GM19023 (cell line): ENCODE measurements around the gene TRPM5.

Experiments
- ATAC-seq: cut with Tn5 transposase; IDR thresholded peaks from one replicate; pipeline ENCODE4 v1.9.1; 2021; ENCODE audit warnings: mild to moderate bottlenecking, moderate library complexity; ENCODE audit not compliant: unreplicated experiment

TRPM5 gene

GRCh38 chr11:2471048-2471803 is 26.9 kb upstream of the TRPM5 start:
- ATAC-seq: no peak

- no peak for ATAC-seq
These were observed 26.2 kb upstream of the TRPM5 start for GRCh38 chr11:2470495-2470894.

- no peak for ATAC-seq
These were observed 24.3 kb upstream of the TRPM5 start for GRCh38 chr11:2468363-2469235.

- no peak for ATAC-seq
These were observed 23.4 kb upstream of the TRPM5 start for GRCh38 chr11:2467695-2468055.

GRCh38 chr11:2466869-2467694 is 22.8 kb upstream of the TRPM5 start:
- ATAC-seq: no peak

GRCh38 chr11:2466069-2466801 is 21.9 kb upstream of the TRPM5 start:
- ATAC-seq: no peak

GRCh38 chr11:2465202-2466068 is 21.1 kb upstream of the TRPM5 start:
- ATAC-seq: no peak

GRCh38 chr11:2464451-2465165 is 20.3 kb upstream of the TRPM5 start:
- ATAC-seq: no peak

GRCh38 chr11:2463766-2464277 is 19.5 kb upstream of the TRPM5 start:
- ATAC-seq: no peak

GRCh38 chr11:2462986-2463765 is 18.9 kb upstream of the TRPM5 start:
- no peak for ATAC-seq

- no peak for ATAC-seq
These were observed 18.2 kb upstream of the TRPM5 start for GRCh38 chr11:2462543-2462985.

GRCh38 chr11:2461956-2462542 is 17.7 kb upstream of the TRPM5 start:
- ATAC-seq: no peak

GRCh38 chr11:2461253-2461955 is 17.1 kb upstream of the TRPM5 start:
- ATAC-seq: no peak

GRCh38 chr11:2460540-2461252 is 16.4 kb upstream of the TRPM5 start:
- ATAC-seq: no peak

- ATAC-seq: no peak
These were observed 15.7 kb upstream of the TRPM5 start for GRCh38 chr11:2459796-2460531.
